Measurements from ENCODE around the gene AMN.

DNA sequence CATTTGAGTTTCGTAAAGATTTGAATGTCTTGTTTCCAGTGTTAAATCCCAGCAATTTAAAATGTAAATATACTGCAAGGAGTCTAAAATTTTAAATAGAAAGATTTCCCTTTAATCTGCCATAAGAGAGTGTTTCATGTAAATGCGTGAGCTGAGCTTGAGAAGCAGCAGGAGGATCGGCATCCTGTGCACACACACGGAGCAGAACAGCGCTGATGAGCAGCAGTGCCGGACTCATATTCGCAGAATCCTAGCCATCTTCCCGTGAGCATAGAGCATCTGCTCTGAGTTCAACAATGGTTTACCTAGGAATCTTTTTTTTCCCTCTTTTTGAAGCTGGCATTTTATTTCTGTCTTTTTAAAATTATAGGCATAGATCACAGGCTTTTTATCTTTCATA, 29.8 kb upstream of the AMN start:
- TF ChIP-seq SP1 (IDR thresholded peaks at IDR 0.05) (no peak), FOXA2 (IDR thresholded peaks at IDR 0.05) (no peak), HNF4A (conservative IDR thresholded peaks at IDR 0.05) (no peak), FOXA1 (IDR thresholded peaks at IDR 0.05) (no peak), GABPA (IDR thresholded peaks at IDR 0.05 in 1 of 2, conservative IDR thresholded peaks at IDR 0.05 in 1 of 2) (no peak), TAF1 (conservative IDR thresholded peaks at IDR 0.05) (no peak), YY1 (IDR thresholded peaks at IDR 0.05) (no peak), RAD21 (IDR thresholded peaks at IDR 0.05) (no peak), EGR1 (IDR thresholded peaks at IDR 0.05; ENCODE audit: low read depth in 2 of 2) (no peak)
- TF ChIP-seq, protein P1, sequence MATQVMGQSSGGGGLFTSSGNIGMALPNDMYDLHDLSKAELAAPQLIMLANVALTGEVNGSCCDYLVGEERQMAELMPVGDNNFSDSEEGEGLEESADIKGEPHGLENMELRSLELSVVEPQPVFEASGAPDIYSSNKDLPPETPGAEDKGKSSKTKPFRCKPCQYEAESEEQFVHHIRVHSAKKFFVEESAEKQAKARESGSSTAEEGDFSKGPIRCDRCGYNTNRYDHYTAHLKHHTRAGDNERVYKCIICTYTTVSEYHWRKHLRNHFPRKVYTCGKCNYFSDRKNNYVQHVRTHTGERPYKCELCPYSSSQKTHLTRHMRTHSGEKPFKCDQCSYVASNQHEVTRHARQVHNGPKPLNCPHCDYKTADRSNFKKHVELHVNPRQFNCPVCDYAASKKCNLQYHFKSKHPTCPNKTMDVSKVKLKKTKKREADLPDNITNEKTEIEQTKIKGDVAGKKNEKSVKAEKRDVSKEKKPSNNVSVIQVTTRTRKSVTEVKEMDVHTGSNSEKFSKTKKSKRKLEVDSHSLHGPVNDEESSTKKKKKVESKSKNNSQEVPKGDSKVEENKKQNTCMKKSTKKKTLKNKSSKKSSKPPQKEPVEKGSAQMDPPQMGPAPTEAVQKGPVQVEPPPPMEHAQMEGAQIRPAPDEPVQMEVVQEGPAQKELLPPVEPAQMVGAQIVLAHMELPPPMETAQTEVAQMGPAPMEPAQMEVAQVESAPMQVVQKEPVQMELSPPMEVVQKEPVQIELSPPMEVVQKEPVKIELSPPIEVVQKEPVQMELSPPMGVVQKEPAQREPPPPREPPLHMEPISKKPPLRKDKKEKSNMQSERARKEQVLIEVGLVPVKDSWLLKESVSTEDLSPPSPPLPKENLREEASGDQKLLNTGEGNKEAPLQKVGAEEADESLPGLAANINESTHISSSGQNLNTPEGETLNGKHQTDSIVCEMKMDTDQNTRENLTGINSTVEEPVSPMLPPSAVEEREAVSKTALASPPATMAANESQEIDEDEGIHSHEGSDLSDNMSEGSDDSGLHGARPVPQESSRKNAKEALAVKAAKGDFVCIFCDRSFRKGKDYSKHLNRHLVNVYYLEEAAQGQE (IDR thresholded peaks at IDR 0.05): no peak
- TF ChIP-seq, protein P2, sequence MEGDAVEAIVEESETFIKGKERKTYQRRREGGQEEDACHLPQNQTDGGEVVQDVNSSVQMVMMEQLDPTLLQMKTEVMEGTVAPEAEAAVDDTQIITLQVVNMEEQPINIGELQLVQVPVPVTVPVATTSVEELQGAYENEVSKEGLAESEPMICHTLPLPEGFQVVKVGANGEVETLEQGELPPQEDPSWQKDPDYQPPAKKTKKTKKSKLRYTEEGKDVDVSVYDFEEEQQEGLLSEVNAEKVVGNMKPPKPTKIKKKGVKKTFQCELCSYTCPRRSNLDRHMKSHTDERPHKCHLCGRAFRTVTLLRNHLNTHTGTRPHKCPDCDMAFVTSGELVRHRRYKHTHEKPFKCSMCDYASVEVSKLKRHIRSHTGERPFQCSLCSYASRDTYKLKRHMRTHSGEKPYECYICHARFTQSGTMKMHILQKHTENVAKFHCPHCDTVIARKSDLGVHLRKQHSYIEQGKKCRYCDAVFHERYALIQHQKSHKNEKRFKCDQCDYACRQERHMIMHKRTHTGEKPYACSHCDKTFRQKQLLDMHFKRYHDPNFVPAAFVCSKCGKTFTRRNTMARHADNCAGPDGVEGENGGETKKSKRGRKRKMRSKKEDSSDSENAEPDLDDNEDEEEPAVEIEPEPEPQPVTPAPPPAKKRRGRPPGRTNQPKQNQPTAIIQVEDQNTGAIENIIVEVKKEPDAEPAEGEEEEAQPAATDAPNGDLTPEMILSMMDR (IDR thresholded peaks at IDR 0.05; ENCODE audit: low read depth, low read length, missing input control): no peak
- TF ChIP-seq, protein P3, sequence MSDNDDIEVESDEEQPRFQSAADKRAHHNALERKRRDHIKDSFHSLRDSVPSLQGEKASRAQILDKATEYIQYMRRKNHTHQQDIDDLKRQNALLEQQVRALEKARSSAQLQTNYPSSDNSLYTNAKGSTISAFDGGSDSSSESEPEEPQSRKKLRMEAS (IDR thresholded peaks at IDR 0.05): no peak

Data from liver (tissue), 3 donors.